GM21825 (cell line): ENCODE measurements around the gene KIF2C.
A peak's percentile ranks its signal among the peaks of the same experiment; 100 is the strongest.
"Not testable (repeated sequence)": the region's sequence is repeated elsewhere in the genome, so short reads cannot be mapped to it uniquely, and the experiment has no call there.

Experiments
- ATAC-seq: cut with Tn5 transposase; IDR thresholded peaks from one replicate; pipeline ENCODE4 v1.9.1; 2021; ENCODE audit warnings: mild to moderate bottlenecking, moderate library complexity; ENCODE audit not compliant: unreplicated experiment

KIF2C gene

DNA sequence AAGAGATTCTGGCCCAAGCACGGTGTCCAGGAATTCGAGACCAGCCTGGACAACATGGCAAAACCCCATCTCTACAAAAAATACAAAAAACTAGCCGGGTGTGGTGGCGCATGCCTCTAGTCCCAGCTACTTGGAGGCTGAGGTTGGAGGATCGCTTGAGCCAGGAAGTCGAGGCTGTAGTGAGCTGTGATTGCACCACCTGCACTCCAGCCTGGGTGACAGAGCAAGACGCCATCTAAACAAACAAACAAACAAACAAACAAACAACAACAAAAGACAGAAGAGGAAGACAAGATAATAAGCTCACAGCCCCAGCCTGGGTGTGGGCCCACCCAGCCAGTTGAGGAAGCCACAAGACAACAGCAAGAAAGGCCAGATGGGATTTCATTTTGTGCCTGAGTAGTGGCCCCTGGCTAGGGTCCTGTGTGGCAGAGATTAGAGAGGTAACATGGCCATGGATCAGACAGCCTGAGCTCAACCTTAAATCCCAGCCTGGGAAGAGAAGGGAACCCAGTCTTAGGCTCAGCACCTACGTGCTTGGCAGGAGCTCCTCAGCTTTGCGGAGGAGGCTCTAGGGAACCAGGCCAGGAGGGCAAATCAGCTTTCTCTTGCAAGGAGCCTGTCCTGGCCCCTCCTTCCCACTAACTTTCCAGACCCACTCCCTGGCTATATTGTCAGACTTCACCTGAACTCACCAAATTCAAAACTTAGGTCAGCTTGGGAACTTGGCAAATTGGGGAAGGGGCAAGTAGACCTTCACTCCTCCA lies 53.3 kb downstream of the KIF2C start:
- peak; percentile 7 for ATAC-seq

DNA sequence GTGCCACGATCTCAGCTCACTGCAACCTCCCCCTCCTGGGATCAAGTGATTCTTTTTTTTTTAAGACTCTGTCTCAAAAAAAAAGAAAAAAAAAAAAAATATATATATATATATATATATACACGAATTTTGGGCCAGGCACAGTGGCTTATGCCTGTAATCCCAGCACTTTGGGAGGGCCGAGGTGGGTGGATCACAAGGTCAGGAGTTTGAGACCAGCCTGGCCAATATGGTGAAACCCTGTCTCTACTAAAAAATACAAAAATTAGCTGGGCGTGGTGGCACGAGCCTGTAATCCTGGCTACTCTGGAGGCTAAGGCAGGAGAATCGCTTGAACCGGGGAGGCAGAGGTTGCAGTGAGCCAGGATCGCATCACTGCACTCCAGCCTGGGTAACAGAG lies 58.2 kb downstream of the KIF2C start:
- not testable (repeated sequence) for ATAC-seq

DNA sequence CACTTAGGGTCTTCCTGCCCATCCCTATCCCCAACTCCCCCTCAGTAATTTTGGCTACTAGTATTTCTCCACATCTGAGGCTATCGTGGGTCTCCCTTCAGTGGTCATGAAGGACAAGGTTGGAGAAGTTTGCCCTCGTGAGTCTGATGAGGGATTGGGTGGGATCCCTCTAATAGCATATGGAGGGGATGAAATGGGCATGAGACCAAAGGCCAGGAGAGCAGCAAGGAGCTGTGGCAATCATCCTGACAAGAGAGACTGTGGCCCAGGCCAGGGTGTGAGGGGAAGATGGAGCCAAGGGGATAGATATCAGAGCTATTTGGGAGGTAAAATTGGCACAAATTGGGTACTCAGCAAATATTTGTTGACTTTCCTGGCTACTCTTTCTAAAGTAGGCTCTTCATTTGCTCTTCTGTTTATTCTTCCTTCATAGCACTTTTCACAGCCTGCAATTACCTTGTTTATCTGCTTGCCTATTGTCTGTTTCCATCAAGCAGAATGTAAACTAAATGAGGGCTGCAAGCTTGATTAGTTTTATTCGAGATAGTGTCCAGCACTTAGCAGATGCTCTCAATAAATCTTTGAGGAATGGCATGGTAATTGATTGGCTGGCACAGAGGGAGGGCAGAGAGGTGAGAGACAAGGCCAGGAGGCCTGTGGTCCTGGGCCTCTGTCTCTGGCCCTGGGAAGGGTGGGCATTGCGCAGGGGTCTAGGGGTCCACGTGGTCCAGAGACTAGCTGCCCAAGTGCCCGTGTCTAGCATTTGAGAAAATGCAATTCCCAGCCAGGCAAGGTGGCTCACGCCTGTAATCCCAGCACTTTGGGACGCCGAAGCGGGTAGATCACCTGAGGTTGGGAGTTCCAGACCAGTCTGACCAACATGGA lies 59.1 kb downstream of the KIF2C start:
- ATAC-seq, result no peak

DNA sequence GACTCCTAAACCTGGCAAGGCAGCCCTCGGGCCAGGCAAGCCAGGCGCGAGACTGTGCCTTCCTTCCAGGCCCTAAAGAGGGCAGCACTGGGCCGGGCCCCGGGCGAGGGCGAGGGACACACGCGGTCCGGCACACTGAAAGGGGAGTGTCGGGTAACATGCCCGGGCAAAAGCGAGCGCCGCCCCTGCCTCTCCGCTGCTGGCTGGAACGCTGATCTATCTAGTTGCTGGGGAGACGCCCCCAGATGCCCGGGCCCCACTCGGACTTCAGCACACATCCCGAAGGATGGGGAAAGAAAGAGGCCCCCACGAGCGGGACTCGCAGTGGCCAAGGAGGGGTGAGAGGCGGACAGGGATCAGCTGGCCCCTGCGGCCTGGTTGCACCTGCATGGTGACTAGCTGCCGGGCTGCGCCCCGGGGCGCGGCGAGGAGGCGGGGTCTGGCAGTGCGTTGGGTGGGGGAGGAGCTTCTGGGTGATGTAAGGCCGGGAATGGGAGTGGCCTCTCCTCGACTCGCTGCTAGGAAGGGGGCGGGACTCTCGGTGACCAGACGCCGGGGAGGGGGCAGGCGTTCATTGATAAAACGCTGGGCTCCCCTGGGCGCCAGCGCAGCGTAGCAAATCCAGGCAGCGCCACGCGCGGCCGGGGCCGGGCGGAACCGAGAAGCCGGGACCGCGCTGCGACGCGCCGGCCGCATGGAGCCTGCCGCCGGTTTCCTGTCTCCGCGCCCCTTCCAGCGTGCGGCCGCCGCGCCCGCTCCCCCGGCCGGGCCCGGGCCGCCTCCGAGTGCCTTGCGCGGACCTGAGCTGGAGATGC lies 60.3 kb downstream of the KIF2C start, which contains the start of gene PLK3:
TSS of gene PLK3 (plus strand) at position 608 of the 815 bp plus-strand sequence. CDS start at position 695, 87 bp downstream.
- peak; percentile 79 for ATAC-seq

DNA sequence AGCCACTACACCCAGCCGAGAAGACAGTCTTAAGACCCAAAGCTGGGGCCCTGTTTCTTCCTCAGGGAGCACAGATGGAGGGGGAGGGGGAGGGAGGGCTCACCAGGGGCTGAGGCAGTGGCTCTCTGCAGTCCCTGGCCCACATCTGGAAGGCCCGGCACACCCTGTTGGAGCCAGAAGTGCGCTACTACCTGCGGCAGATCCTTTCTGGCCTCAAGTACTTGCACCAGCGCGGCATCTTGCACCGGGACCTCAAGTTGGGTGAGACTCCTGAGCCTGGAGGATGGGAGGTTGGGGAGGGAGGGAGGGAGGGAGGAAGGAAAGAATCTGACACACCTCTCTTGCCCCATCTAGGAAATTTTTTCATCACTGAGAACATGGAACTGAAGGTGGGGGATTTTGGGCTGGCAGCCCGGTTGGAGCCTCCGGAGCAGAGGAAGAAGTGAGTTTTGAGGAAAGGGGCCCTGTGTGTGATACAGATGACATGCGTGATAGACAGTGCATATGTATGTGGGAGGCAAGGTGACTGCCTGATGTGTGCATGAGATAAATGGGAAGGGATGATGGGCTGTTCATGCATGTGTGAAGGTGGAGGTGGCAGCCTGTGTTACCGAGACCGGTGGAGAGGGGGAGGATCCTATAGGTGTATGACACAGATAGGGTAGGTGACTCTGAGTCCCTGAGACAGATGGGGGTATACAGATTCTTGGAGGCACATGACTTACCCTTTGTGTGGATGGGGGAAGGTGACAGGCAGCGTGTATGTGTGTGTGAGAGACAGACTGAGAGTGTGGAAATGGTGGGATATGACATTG lies 62.1 kb downstream of the KIF2C start:
- ATAC-seq, result no peak

DNA sequence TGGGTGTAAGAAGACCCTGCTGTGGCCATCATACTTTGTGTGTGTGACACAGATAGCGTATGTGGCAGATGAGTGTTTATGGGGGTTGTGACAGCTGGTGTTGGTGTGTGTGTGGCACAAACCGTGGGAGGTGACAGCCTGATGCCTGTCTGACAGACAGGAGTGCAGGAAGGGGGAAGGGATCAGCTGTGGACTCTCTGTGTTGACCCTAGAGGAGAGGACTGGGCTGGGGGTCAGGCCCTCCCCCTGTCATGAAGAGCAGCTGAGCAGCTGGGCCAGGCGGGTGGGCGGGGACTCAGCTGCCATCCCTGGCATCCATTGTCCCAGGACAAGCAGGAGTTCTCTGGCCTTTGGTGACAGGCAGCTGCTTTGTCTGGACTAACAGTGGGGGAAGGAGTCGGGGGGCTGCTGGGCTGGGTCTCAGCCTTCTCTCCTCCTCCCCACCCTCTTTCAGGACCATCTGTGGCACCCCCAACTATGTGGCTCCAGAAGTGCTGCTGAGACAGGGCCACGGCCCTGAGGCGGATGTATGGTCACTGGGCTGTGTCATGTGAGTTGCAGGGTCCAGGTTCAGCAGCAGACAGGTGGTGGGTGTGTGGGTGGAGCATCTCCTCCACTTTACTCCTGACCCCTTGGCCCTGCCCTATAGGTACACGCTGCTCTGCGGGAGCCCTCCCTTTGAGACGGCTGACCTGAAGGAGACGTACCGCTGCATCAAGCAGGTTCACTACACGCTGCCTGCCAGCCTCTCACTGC lies 62.8 kb downstream of the KIF2C start:
- no peak for ATAC-seq

DNA sequence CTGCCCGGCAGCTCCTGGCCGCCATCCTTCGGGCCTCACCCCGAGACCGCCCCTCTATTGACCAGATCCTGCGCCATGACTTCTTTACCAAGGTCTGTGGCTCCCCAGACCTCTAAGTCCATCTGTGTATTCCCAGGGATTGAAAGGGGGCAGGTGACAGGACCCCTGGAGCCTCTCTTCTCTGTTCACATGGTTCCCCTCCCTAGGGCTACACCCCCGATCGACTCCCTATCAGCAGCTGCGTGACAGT lies 63.4 kb downstream of the KIF2C start:
- no peak for ATAC-seq

DNA sequence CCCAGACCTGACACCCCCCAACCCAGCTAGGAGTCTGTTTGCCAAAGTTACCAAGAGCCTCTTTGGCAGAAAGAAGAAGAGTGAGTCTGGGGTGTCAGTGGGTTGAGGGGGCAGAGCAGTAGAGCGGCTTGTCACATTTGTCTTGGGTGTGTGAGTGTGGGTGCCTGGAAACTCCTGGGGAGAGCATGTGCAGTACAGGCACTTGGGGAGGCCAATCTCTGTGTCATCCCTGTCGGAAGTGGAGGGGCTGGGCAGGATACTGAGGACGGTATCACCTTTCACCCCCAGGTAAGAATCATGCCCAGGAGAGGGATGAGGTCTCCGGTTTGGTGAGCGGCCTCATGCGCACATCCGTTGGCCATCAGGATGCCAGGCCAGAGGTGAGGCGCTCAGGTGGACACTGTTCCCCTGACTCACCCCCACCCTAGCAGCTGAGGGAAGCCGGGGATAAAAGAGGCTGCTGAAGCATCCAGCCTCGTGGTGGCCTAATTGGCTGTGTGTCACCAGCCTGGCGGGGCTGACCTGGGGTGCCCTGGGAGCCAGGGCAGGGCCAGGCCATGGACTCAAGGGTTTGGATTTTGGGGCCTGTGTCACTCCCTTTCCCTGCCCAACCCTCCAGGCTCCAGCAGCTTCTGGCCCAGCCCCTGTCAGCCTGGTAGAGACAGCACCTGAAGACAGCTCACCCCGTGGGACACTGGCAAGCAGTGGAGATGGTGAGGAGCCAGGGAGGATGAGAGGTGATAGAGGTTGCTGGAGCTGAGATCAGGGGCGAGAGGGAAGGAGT lies 63.9 kb downstream of the KIF2C start:
- ATAC-seq, result no peak

DNA sequence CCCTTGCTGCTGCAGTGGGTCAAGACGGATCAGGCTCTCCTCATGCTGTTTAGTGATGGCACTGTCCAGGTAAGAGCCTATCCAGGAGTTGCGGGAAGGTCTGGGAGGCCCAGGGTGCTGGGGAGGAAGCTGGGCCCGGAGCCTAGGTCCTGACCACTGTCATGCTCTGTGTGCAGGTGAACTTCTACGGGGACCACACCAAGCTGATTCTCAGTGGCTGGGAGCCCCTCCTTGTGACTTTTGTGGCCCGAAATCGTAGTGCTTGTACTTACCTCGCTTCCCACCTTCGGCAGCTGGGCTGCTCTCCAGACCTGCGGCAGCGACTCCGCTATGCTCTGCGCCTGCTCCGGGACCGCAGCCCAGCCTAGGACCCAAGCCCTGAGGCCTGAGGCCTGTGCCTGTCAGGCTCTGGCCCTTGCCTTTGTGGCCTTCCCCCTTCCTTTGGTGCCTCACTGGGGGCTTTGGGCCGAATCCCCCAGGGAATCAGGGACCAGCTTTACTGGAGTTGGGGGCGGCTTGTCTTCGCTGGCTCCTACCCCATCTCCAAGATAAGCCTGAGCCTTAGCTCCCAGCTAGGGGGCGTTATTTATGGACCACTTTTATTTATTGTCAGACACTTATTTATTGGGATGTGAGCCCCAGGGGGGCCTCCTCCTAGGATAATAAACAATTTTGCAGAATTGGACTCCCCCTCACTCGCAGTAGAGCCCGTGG lies 65.8 kb downstream of the KIF2C start:
- ATAC-seq, result no peak

DNA sequence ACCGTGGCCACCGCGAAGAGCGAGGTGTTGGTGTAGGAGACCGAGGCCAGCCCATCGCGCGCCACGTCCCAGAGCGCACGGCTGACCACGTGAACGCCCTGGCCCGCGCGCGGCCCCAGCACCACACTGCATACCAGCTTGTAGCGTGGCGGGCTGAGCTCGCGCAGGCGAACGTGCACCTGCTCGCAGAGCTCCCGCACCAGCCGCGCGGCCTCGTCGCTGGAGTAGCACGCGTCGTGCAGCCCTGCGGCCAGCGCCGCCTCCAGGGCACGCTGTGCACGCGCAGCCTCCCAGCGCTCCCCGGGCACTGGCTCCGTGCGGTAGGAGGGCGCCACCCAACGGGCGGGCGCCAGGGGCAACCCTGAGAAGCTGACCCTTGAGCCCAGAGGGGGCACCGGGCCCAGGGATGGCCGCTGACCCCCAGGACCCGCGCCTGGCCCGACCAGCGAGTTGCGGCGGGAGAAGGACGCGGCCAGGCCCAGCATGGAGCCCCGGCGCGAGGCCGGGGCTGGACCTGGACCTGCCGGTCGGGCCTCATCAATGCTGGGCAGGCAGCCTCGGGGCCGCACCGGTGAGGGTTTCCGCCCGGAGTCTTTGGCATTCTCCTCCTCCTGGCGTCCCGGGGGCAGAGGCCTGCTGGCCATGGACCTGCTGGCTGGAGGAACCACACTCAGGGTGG lies 66.5 kb downstream of the KIF2C start:
- no peak for ATAC-seq

DNA sequence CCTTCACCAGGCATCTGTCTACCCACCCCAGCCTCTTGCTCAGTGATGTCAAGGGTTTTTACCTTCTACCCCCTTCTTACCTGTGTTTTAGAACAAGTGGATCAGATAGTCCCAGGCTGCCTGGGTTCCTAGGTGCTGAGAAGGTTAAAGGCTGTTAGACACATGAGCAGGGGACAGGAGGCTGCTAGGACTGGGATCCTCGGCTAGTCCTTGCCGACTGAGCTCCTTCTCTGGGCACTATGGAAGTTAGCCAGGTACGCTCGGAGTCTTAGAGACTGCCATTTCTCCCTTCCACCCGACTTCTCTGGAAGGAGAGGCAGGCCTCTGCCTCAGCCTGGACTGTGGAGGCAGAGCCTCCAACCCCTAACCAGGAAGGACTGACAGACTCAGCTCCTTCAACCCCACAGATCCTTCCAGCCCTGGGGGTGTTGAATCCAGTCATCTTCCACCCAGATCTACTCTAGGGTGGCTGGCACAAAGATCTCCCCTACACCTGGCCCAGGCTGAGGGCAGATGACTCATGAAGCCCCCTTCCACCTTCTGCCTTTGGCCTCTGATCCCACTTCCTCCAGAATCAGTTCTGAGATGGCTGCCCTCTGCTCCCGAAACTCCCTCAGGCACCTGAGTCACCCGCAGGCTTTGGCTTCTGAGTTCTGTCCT lies 67.2 kb downstream of the KIF2C start, which contains the start of gene DYNLT4:
TSS of gene DYNLT4 (minus strand) at position 648 of the 660 bp plus-strand sequence. CDS start 683 bp downstream, outside the sequence.
- no peak for ATAC-seq

DNA sequence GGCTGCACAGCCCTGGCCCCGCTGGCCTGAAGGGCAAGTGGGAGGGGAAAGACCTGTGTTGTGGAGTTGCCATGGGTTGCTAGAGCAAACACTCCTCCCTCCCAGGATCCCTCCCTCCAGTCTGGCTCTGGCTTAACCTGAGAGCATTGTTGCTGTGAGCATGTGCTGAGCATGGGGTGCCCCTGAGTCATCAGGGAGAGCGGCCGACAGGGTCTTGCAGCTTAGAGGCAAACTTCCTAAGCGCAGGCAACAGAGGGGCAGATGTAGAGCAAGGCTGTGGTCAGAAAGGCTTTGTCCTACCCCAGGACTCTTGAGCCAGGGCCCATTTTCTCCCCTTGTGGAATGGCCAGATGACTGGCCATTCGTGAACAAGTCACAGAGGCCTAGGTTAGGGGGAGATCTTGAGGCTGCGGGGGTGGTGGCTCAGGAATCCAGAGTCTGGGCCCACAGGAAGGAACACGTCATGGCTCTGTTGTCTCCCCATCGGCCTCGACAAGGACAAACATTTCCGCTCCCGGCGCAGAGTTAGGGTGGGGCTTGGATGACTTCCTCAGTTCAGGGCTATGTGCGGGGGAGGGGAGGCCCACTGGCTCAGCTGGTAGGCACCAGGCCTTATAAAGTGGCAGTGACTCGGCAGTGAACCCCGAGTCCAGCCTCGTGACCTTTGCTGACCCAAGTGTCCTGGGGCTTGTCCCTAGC lies 67.9 kb downstream of the KIF2C start:
- peak; percentile 33 for ATAC-seq

DNA sequence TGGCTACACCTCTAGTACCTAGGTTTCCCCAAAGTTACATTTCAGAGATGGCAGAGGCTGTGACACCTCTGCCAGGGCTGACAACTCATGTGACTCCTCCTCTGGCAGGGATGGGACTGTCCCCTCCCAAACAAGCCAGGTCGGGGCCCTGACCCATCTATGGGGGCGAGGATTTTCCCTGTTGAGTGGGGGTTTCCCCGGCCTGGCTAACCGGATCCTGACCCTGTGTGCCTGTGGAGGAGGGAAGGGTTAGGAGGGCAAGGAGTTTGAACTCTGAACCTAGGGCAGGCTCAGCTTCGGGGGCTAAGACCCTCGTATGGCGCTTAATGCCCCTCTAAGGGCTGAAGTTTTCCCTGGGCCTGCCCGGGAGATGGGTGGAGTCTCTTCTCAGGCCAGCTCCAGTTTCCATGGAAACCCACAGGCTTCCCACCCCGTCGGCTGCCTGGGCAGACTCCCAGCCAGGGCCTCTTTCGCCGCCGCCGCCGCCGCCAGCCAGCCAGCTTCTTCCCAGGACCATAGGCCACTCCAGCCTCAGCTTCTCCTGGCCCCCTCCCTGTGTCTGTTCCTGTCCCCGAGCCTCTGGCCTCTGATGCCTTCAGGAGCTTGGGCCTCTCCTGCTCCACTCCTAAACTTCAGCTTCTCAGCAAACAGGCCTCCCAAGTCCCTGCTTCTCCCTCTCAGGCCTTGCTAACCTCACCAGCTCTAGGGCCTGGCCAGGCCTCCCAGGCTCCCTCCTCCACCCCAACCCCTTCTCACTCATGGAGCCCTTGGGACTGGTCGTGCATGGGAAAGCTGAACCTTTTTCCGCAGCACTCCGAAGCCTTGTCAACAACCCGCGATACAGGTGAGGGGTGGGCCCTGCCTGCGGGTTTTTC lies 68.7 kb downstream of the KIF2C start, which contains the start of gene BTBD19:
TSS of gene BTBD19 (plus strand) at position 461 of the 875 bp plus-strand sequence. CDS start at position 759, 298 bp downstream.
- ATAC-seq, result peak; percentile 29

DNA sequence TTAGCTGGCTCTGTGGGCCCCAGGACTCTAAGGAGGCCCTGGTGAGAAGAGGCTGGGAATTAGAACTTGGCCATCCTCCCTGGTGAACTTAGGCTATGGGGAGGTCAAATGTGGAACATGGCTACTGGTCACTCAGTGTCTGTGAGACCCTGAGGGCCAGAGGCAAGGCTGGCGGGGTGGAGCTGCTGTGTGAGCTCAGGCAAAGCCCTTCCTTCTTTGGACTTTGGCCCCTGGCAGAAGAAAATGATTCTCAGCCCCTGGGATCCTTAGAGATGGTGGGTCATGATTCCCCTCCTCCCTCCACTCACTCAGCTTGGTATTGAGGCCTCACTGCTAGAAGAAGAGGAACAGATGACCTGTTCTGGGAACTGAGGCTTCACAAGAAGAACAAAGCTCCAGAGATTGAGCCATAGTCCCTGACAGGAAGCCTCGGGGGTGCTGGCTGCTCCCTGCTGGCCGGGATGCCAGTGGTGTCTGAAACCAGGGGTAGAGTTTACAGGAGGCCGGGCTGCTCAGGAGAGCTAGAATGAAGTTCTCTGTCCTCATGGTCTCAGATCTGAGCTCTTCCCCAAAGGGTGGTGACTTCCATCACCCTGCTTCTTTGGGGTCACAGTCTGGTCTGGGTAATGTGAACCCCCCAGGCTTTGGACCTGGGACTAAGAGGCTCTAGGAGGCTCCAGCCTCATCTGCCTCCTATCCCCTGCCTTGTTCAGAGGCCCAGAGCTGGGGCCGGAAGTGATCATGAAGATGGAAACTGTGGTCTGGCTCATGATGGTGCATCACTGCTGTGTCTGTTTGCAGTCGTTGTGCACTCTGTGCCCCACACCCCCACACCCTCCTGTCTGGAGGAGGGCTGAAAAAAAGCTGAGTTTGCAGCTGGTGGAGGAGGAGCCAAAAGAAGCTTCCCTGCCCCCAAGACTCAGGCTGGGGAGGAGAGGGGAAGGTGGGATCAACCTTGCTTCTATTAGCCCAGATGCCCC lies 69.6 kb downstream of the KIF2C start:
- peak; percentile 39 for ATAC-seq
